Stimulated activated CD4-positive, alpha-beta T cell treated with anti-CD3 and anti-CD28 coated beads, Interleukin-15, amount 100 ng/mL, for 48 hours (primary cell): ENCODE data around the gene SPOCK1.

Source experiments
- DNase-seq, 2 donors: peaks; one replicate each; pipeline ENCODE4 v3.0.0-alpha.2; 2020; ENCODE audit warnings: low read depth in 2 of 2

Gene SPOCK1

DNA sequence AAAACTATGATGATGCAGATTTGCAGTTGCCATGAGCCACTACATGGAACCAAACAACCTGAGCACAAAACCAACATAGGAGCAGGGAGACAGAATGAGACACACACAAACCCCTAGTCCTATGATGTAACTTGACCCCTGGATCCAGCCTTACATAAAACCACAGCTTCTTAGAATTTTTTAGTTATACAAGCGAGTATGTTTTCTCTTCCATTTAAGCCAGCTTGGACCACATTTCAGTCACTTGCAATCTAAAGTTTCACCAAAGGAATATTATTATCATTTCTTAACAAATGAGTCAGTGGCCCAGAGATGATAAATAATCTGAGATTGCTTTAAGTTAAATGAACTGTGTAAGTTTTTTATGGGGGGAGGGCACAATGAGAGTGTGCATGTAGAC is 6.8 kb downstream of the SPOCK1 start:
- no peak for DNase-seq

DNA sequence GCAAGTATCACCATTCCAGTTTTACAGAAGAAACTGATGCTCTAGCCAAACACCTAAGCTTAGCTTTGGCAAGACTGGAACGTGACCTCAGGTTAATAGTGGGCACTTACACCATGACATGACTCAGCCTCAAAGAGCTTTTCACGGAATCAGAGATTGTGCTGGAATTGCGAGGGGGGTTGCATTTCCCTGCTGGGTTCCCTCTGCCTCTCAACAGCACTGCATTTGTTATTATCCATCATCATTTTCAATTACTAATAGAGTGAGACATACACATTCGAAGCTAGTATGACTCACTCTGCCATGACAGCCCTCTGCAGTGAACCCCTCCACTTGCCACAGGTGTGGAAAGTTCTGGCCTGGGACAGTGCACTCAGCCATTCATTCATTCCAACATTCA is 8.0 kb downstream of the SPOCK1 start:
- no peak for DNase-seq

GRCh38 chr5:137490591-137490990 is 8.5 kb downstream of the SPOCK1 start:
- DNase-seq: no peak

DNA sequence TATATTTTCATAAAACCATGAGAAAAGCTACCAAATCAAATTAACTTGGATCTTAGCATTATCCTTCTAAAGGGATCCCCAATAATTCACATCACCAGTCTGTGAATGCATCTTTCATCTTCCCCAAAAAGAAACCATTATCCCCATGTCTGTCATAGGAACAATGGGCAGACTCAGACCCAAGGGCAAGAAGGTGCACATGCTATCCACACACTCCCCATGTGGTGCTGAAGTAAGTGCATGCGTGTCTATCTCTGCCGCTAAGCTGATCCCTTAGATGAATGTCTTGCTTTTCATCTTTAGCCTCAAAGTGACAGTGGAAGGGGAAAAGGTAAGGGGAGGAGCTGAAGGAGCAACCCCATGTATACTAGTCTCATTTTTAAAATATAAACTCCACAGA is 10.2 kb downstream of the SPOCK1 start:
- no peak for DNase-seq

DNA sequence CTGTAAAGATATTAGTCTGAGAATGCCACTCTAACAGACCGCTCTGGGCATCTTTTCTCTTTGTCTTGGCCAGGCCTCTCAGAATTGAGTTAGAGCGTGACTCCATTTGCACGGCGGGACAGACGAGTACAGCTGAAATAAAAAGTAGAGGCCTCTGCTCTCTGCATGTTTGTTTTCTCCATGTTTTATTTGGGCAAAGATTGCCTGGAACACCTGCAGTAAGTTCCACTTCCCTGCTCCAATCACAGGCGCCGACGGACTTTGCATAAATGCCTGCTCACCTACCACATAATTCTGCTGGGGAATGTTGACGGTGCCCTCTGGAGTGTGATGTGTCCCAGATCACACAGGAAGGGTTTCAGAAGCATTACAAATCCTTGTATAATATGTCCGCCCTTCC is 10.6 kb downstream of the SPOCK1 start:
- no peak for DNase-seq

GRCh38 chr5:137487600-137487999 is 11.5 kb downstream of the SPOCK1 start:
- no peak for DNase-seq

GRCh38 chr5:137486707-137487106 is 12.4 kb downstream of the SPOCK1 start:
- DNase-seq: no peak

- no peak for DNase-seq
Observed at GRCh38 chr5:137481596-137481995, 17.5 kb downstream of the SPOCK1 start.

- no peak for DNase-seq
Observed at GRCh38 chr5:137478043-137478442, 21.1 kb downstream of the SPOCK1 start.

DNA sequence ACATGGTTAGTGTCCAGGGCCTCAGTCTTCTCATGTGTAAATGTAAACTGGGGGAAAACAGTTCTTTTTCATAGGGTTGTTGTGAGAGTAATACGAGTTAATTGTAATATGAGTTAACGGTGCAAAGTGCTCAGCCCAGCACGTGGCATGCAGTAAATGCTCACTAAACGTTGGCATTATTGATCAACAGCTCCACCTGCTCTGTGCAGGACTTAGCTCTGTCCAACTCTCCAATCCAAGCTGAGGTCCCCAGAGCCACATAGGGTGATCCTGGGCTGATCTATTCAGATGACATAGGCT is 28.3 kb downstream of the SPOCK1 start:
- no peak for DNase-seq

- no peak for DNase-seq
Observed at GRCh38 chr5:137470111-137470920, 28.8 kb downstream of the SPOCK1 start.

GRCh38 chr5:137466889-137467288 is 32.2 kb downstream of the SPOCK1 start:
- no peak for DNase-seq

GRCh38 chr5:137465930-137466329 is 33.2 kb downstream of the SPOCK1 start:
- DNase-seq: no peak

DNA sequence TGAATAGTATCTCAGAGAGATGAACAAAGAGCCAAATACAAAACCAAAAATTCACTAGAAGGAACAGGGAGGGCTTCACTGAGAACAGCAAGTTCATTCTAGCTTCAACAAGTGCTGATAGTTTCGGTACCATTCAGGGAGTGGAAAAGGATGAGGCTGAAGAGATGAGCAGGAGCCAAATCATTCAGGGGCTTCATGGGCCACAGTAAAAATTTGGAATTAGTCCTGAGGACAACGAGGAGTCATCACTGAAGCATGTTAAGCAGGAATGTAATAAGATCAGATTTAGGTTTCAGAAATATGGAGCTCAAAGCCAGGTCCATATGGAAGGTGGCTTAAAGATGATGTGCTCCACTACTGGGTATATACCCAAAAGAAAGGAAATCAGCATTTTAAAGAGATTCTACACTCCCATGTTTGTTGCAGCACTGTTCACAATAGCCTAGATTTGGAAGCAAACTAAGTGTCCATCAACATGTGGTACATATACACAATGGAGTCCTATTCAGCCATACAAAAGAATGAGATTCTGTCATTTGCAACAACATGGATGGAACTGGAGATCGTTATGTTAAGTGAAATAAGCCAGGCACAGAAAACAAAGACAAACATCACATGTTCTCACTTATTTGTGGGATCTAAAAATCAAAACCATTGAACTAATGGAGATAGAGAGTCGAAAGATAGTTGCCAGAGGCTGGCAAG is 36.2 kb downstream of the SPOCK1 start:
- no peak for DNase-seq

- DNase-seq: no peak
Observed at GRCh38 chr5:137462265-137462590, 36.9 kb downstream of the SPOCK1 start.

GRCh38 chr5:137461391-137462264 is 37.5 kb downstream of the SPOCK1 start:
- DNase-seq: no peak

DNA sequence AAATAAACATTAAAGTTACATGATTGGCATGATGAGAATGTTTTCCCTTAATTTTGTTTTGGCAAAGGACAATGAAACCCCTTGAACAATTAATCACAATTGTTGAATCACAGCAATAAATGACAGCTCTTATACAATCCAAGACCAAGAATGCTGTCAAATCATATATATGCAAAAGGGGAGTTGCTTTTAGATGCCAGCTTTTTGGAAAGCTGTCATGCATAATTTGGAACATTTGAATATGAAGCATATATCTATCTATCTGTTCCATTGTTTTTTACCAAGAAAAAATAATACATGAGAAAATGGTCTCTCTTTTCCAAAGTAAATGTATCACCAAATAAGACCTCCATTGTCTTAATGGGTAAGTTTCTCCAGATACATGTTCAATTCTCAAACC is 44.5 kb downstream of the SPOCK1 start:
- DNase-seq: no peak

GRCh38 chr5:137453483-137454080 is 45.5 kb downstream of the SPOCK1 start:
- no peak for DNase-seq

DNA sequence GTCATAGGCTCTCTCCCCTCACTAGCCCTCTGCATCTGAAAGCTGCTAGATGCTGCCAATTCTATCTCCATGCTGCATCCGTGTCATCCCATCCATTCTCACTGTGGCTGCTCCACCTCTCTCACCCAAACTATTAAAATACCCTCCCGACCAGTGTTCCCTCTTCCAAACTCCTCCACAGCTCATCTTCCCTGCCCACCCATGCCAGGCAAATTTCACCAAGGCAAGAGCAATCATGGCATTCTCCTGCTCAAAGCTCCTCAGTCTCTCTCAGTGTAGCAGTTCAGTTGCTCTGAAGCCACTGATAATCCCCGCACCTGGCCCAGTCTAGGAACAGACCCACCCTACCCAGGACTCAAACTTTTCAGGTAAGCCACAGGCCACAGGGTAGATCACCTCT is 48.4 kb downstream of the SPOCK1 start:
- DNase-seq: no peak

DNA sequence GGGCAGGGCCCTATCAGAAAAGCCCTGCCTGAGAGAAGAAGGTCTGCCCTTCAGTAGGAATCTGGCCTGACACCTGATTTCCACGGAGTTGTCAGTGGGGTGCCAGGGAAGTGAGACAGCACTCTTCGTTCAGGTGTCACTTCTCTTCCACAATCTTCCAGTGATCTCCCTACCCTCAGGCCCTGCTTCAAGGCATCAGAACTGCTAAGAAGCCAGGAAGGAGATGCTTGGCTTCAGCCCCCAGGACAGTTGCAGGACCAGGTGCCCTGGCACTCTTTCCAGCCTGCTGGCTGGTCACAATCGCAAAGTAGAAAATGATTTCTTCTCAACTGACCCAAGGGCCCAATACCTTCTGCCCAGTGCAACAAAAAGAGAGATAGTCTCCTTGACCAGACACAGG is 50.3 kb downstream of the SPOCK1 start:
- DNase-seq: no peak

DNA sequence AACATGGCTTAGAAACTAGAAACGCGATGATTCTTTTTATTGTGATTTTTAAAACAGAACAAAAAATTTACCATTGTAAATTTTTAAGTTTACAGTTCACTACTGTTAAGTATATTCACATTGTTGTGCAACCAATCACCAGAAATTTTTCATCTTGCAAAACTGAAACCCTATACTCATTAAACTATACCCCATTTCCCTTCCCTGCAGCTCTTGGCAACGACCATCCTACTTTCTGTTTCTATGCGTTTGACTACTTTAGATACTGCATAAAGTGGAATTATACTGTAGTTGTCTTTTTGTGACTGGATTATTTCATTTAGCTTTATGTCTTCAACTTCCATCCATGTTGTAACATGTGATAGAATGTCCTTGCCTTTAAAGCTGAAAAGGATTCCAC is 52.5 kb downstream of the SPOCK1 start:
- DNase-seq: no peak

DNA sequence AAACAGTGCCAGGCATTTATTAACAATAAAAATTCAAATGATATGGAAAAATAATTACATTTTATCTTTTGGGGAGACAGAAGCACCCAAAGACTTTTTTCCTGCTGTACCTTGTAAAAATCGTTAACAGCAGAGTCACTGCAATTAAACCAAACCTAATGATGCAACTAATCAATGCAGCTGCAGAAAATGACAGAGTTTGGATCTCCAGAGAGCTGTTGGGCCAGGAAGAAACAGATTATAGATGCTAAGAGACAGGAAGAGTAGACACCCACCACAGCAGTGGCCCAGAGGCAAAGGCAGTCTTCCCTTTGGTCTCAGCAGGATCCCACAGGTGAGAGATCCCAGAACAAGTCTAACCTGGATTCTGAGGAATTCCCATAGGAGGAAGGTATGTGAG is 53.0 kb downstream of the SPOCK1 start:
- no peak for DNase-seq
